Measurements from ENCODE around the gene LPCAT4. TPM values are rescaled to one million over a fixed set of nuclear protein-coding genes. Genes with fewer than 3 reads are reported as not detected.

The LPCAT4 gene
- total RNA-seq, 2 experiments from 2014 or later, result 44.3 to 74.5 TPM

DNA sequence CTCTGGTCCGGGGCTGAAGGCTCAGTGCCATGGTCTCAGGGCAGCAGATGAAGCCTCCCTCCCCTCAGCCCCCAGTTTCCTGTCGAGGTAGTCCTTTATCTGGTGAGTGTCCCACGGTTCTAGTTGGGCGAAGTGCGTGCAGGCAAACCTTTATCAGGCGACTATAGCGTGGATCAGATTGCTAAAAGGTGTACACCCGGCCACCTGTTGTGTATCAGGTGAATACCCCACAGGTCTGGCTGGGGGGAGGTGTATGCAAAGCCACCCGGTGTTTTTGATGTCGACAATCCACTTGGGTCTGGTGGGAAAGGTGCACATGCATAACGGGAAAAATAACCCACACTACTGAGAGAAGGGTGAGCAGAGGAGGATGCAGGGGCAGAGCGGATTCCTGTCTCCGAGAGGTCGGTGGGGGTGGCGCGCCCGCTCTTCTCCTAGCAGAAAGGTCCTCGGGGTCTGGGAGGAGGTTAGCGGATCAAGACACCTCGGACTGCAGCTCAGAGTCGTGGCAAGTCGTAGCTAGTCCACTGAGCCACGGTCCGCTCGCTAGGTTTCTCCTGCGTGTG, 29.9 kb downstream of the LPCAT4 start:
- Histone ChIP-seq H3K4me1 (ENCODE audit: insufficient read depth, low read length, poor library complexity, severe bottlenecking) (peaks cover 46% of the 10 kb centered on the region), H2AFZ (ENCODE audit: low read length) (peak overlapping the region; percentile 82)
- TF ChIP-seq, protein P1, sequence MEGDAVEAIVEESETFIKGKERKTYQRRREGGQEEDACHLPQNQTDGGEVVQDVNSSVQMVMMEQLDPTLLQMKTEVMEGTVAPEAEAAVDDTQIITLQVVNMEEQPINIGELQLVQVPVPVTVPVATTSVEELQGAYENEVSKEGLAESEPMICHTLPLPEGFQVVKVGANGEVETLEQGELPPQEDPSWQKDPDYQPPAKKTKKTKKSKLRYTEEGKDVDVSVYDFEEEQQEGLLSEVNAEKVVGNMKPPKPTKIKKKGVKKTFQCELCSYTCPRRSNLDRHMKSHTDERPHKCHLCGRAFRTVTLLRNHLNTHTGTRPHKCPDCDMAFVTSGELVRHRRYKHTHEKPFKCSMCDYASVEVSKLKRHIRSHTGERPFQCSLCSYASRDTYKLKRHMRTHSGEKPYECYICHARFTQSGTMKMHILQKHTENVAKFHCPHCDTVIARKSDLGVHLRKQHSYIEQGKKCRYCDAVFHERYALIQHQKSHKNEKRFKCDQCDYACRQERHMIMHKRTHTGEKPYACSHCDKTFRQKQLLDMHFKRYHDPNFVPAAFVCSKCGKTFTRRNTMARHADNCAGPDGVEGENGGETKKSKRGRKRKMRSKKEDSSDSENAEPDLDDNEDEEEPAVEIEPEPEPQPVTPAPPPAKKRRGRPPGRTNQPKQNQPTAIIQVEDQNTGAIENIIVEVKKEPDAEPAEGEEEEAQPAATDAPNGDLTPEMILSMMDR (conservative IDR thresholded peaks at IDR 0.05; ENCODE audit: low read length), result no peak
- TF ChIP-seq EZH2phosphoT487 (IDR thresholded peaks at IDR 0.05; ENCODE audit: borderline replicate concordance, low read depth, low read length), result no peak

DNA sequence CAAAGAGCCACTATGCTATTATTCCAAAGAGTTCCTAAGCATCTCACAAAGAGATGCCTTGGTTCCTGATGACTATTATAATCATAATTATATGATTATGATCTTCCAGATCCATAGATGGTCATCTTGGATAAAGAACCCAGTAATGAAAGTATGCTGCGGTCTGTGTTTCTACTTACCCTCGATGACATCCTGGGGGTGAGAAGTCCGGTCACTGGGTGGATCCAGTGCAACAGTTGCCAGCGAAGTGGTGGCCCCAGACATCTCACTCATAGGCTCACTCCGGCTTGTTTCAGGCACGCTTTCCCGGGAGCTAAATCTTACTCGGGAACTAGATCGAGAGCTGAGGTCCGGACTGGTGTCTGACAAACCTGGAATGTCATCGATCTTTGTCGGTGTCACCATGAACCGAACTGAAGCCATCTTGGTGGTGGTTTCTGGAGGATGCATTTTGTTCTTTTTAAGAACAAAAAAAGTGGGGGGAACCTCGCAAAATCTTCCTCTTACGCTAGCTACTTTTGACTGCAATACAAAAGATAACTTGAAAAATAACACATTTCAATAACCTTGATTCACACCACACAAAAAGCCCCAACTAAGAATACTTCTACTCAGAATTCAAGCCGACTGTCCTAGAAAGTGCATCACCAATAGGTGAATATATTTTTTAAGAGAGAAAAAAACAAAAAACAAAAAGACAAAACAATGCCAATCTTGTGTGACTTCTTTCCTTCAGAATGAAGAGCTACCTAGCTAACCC, 30.6 kb downstream of the LPCAT4 start:
- Histone ChIP-seq H4K20me1 (ENCODE audit: insufficient read depth, low read length) (no peaks in the 10 kb centered on the region), H3K79me2 (ENCODE audit: insufficient read depth, low read depth, low read length) (peaks cover 10% of the 10 kb centered on the region; the same call in 1 of the 2 replicates), H3K9me2 (ENCODE audit: insufficient read depth, low read length) (no peaks in the 10 kb centered on the region), H2AFZ (ENCODE audit: low read length) (peak overlapping the region; percentile 82), H3K4me3 (ENCODE audit: low read depth, low read length, poor library complexity, severe bottlenecking) (peak overlapping the region; percentile 90), H3K9me3 (ENCODE audit: low read length) (no peaks in the 10 kb centered on the region), H3K36me3 (ENCODE audit: insufficient read depth, low read length) (peaks cover 27% of the 10 kb centered on the region), H3K4me2 (ENCODE audit: low read length) (peak overlapping the region; percentile 77), H3K4me1 (ENCODE audit: insufficient read depth, low read length, poor library complexity, severe bottlenecking) (peaks cover 41% of the 10 kb centered on the region), H3K27ac (ENCODE audit: low read depth, low read length, poor library complexity, severe bottlenecking) (peak overlapping the region; percentile 65)
- no TSS peak for BruUV-seq (replicated peaks)
- intact Hi-C loops (cut with micrococcal nuclease; ENCODE audit: unreplicated experiment), result loop anchor here (2.0 to 5.0 kb wide), 2 partner anchors 124 to 298 kb away; partner anchors contain the start of genes AVEN and KATNBL1
- ChIA-PET CTCF (ENCODE audit: unreplicated experiment) (no interaction called here), POLR2A (interaction anchor here (0.9 to 1.2 kb wide), 3 partner anchors 9 to 32 kb away, joined by 3 to 5 read pairs (median 3); no protein-coding TSS in a partner anchor)
- DNase-seq (ENCODE audit: low spot score), result no peak
- no peak for TF ChIP-seq EZH2phosphoT487 (IDR thresholded peaks at IDR 0.05; ENCODE audit: borderline replicate concordance, low read depth, low read length)
- TF ChIP-seq, protein P1 (conservative IDR thresholded peaks at IDR 0.05; ENCODE audit: low read length), result no peak

More for the DNA sequence above, 29.9 kb downstream of the LPCAT4 start:
- peak overlapping the region; percentile 90 for H3K4me3 ChIP-seq (ENCODE audit: low read depth, low read length, poor library complexity, severe bottlenecking)
- H3K4me2 ChIP-seq (ENCODE audit: low read length), result peak overlapping the region; percentile 77
- peaks cover 34% of the 10 kb centered on the region for H3K36me3 ChIP-seq (ENCODE audit: insufficient read depth, low read length)
- no TSS peak for BruUV-seq (replicated peaks)
- POLR2A ChIA-PET, result interaction anchor here (0.6 to 0.9 kb wide), 3 partner anchors 30 to 112 kb away, joined by 3 to 5 read pairs (median 4); partner anchors contain the start of gene LPCAT4
- intact Hi-C loops (cut with micrococcal nuclease; ENCODE audit: unreplicated experiment), result loop anchor here (2.0 to 5.0 kb wide), 2 partner anchors 125 to 298 kb away; partner anchors contain the start of genes AVEN and KATNBL1
- peak; percentile 41 for DNase-seq (ENCODE audit: low spot score)
- no peaks in the 10 kb centered on the region for H3K9me3 ChIP-seq (ENCODE audit: low read length)
- H3K9me2 ChIP-seq (ENCODE audit: insufficient read depth, low read length), result no peaks in the 10 kb centered on the region
- H3K27ac ChIP-seq (ENCODE audit: low read depth, low read length, poor library complexity, severe bottlenecking), result peak overlapping the region; percentile 65
- peaks cover 17% of the 10 kb centered on the region for H3K79me2 ChIP-seq (ENCODE audit: insufficient read depth, low read depth, low read length)
- H4K20me1 ChIP-seq (ENCODE audit: insufficient read depth, low read length), result no peaks in the 10 kb centered on the region
- CTCF ChIA-PET (ENCODE audit: unreplicated experiment), result no interaction called here

Data from OCI-LY7 (cell line).